GM18868 (cell line): ENCODE data around the gene SLC9A3.

Experiments used
- ATAC-seq: cut with Tn5 transposase; IDR thresholded peaks from one replicate; pipeline ENCODE4 v1.9.1; 2021; ENCODE audit warnings: mild to moderate bottlenecking, moderate library complexity; ENCODE audit not compliant: unreplicated experiment

Gene SLC9A3

GRCh38 chr5:539469-540070, 15.3 kb upstream of the SLC9A3 start:
- ATAC-seq = no peak

GRCh38 chr5:538801-539468, 14.7 kb upstream of the SLC9A3 start:
- no peak for ATAC-seq

- ATAC-seq = no peak
These were observed 14.1 kb upstream of the SLC9A3 start for GRCh38 chr5:538271-538771.

- no peak for ATAC-seq
These were observed 13.4 kb upstream of the SLC9A3 start for GRCh38 chr5:537621-538071.

GRCh38 chr5:537098-537497, 12.8 kb upstream of the SLC9A3 start:
- ATAC-seq = no peak

DNA sequence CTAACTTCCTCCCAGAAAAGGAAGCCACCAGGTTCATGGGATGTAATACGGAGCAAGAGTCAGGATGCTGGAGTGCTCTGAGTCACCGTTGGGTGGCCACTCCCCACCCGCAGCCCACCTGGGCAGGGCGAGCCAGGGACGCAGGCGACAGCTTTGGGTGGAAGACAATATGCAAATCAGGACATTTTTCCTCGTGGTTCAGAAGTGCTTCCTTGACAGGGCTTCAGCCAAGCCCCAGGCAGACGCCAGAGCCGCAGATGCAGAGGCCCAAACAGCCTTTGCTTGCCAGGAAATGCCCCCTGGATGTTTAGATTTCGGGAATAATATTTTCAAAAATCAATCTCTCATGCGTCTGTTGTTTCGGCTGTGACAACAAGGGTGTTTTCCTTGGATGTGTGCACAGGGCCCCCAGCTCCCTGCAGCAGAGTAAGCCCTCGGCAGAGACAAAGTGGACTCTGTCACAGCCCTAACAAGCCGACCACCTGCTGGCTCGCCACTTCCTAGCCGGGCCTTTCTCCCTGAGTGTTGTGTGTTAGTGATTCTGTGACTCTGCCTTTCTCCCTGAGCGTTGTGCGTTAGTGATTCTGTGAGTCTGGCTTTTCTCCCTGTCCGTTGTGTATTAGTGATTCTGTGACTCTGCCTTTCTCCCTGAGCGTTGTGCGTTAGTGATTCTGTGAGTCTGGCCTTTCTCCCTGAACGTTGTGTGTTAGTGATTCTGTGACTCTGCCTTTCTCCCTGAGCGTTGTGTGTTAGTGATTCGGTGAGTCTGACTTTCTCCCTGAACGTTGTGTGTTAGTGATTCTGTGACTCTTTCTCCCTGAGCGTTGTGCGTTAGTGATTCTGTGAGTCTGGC, 11.8 kb upstream of the SLC9A3 start:
- no peak for ATAC-seq

DNA sequence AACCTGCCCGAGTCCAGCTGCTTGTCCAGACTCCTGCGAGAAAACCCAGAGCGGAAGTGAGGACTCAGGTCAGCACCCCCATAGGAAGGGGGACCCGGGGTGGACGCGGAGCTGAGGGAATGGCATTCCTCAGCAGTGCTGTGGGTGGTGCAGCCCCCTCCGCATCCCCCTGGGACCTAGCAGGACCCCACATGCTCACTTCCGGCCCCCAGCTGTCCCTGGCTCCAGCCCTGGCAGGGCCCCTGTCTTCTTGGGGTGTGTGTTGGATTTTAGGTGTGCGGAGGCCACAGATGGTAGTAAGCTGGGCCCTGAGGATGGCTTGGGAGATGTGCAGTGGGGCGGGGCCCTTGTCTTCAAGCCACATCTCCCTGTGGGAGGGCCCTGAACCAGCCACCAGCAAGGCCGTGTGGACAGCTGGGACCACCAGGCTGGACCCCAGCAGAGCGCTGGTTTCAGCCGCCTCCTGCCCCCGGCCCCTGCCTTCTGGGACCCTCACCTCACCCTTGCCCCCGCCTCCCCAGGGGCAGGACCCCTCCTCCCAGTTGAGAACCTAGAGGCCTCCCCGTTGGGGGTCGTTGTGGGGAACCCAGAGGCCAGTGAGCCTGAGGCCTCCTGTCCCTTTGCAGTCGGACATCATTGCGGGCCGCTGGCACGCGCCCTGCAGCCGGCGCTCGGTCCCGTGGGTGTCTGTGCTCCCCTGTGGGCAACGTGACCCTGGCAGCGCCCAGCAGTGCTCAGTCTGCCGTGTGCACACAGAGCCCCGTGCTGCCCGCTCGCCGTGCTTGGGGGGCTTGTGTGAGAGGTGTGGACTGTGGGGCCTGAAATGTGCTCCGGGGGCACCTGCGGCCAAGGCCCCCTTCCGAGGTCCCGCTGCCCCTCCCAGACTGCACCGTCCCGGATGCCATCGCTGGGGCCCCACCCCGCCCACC, 10.8 kb upstream of the SLC9A3 start:
- ATAC-seq = no peak

DNA sequence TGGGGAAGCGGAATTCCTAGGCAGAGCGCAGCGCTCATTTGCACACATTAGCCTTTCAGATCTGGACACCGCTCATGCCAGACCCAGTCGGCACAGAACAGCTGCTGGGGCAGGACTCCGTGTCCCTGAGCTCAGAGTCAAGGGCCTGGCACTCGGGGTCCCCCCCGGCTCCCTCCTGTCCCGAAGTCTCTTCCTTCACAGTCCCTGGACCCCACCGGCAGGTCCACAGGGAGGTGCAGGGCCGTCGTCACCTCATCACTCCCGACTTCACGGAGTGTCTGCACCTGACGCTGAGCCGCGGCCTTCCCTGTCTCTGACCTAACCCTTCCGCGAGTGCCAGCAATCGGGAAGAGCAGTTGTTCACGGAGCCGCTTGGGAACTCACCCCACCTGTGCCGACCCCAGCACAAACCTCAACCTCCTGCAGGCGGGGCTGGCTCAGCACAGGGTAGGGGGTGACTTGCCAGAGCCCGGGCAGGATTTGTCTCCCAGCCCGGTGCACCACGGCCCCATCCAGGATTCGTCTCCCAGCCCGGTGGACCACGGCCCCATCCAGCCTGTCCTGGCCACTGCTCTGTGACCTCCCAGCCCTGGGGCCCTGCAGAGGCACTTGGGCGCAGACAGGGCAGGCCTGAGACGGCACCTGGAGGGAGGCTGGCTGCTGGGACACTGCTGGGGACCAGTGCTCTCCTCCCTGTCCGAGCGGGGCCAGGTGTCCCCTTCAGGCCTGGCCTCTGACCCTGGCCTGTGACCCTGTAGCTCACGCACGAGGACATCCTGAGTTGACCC, 9.9 kb upstream of the SLC9A3 start:
- ATAC-seq = no peak

- no peak for ATAC-seq
These were observed 9.2 kb upstream of the SLC9A3 start for GRCh38 chr5:533243-533954.

DNA sequence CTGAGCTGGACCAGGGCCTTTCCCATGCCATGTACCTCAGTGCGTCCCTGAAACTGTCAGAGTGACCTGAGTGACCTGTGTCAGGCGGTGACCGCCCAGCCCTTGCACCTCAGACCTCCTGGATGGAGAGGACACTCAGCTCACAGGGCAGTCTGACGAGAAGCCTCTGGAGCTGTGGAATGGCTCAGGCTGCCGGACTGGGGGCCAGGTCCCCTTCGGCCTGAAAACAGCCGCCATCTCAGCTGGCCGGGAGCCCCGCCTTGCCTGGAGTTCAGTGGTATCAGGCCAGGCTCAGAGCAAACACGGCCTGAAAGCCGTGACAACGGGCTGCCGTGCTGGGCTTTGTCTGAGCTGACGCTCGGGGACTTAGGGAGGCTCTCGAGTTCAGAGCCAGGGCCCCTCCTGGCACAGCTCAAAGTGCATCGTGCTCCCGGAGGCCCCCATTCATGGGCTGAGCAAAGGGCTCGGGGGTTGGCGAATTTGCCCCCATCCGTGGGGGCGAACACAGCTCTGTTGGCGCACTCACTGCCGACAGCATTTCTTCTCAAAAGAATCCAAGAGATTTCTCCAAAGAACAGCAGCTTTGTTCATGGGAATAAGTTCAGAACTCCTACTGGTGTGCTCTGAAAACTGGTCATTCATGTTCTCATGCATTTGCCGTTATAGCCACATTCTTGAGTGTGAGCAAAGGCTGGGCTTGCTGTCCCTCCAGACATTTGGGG, 8.4 kb upstream of the SLC9A3 start:
- ATAC-seq = no peak

- ATAC-seq = no peak
These were observed 7.6 kb upstream of the SLC9A3 start for GRCh38 chr5:531749-532315.

- ATAC-seq = no peak
These were observed 7.0 kb upstream of the SLC9A3 start for GRCh38 chr5:531101-531748.

- ATAC-seq = no peak
These were observed 6.0 kb upstream of the SLC9A3 start for GRCh38 chr5:530001-530955.

GRCh38 chr5:528629-529511, 4.6 kb upstream of the SLC9A3 start:
- no peak for ATAC-seq
